ENCODE results near the gene MAT2A.

Gene MAT2A

GRCh38 chr2:85534881-85535280, 4.1 kb upstream of the MAT2A start:
- no peak for TF ChIP-seq CTCF (IDR thresholded peaks at IDR 0.05; ENCODE audit: low read depth, low read length, missing control alignments)
- H3K4me3 ChIP-seq (replicated peaks; ENCODE audit: low read depth, low read length) = no peak overlapping the region
- DNase-seq (ENCODE audit: extremely low read depth, low read depth) = no peak

- peak; percentile 72 for DNase-seq (ENCODE audit: extremely low read depth, low read depth)
- no peak for TF ChIP-seq CTCF (IDR thresholded peaks at IDR 0.05; ENCODE audit: low read depth, low read length, missing control alignments)
Measured at GRCh38 chr2:85536479-85536878, 2.5 kb upstream of the MAT2A start.

GRCh38 chr2:85537600-85538506, 1.1 kb upstream of the MAT2A start:
- peak overlapping the region; percentile 96 for H3K4me3 ChIP-seq (replicated peaks; ENCODE audit: low read depth, low read length)
- no peak for TF ChIP-seq CTCF (IDR thresholded peaks at IDR 0.05; ENCODE audit: low read depth, low read length, missing control alignments)
- no peak for DNase-seq (ENCODE audit: extremely low read depth, low read depth)

More at GRCh38 chr2:85536479-85536878, 2.5 kb upstream of the MAT2A start:
- peak overlapping the region; percentile 96; the same call in 1 of the 2 replicates for H3K4me3 ChIP-seq (replicated peaks; ENCODE audit: low read depth, low read length)

GRCh38 chr2:85539361-85540132, 579 bp downstream of the MAT2A start:
- no peak for DNase-seq (ENCODE audit: extremely low read depth, low read depth)
- TF ChIP-seq CTCF (IDR thresholded peaks at IDR 0.05; ENCODE audit: low read depth, low read length, missing control alignments) = no peak
- H3K4me3 ChIP-seq (replicated peaks; ENCODE audit: low read depth, low read length) = peak overlapping the region; percentile 96

GRCh38 chr2:85540133-85540648, 1.2 kb downstream of the MAT2A start:
- DNase-seq (ENCODE audit: extremely low read depth, low read depth) = no peak
- H3K4me3 ChIP-seq (replicated peaks; ENCODE audit: low read depth, low read length) = peak overlapping the region; percentile 96
- no peak for TF ChIP-seq CTCF (IDR thresholded peaks at IDR 0.05; ENCODE audit: low read depth, low read length, missing control alignments)

GRCh38 chr2:85541262-85541661, 2.3 kb downstream of the MAT2A start:
- peak overlapping the region; percentile 96 for H3K4me3 ChIP-seq (replicated peaks; ENCODE audit: low read depth, low read length)
- no peak for TF ChIP-seq CTCF (IDR thresholded peaks at IDR 0.05; ENCODE audit: low read depth, low read length, missing control alignments)
- no peak for DNase-seq (ENCODE audit: extremely low read depth, low read depth)
